Peyer's patch (tissue), 4 donors: ENCODE measurements around the gene FAT1. TPM values are rescaled to one million over a fixed set of nuclear protein-coding genes. Genes with fewer than 3 reads are reported as not detected.

Experiments
- DNase-seq, 3 donors: peaks; one replicate each; pipeline ENCODE4 v3.0.0-alpha.2; 2017 to 2019
- H3K27ac ChIP-seq, 4 donors: fragments of 200-600 bp; sonication (generic); one replicate each; pipeline ENCODE4 v1.5.1; 2016 to 2019
- H3K27me3 ChIP-seq, 2 donors: fragments of 200-600 bp; sonication (generic); one replicate each; pipeline ENCODE4 v1.5.1; 2019
- H3K36me3 ChIP-seq, 3 donors: fragments of 200-600 bp; sonication (generic); one replicate each; pipeline ENCODE4 v1.5.1; 2016 to 2019
- H3K4me1 ChIP-seq, 4 donors: fragments of 200-600 bp; sonication (generic); one replicate each; pipeline ENCODE4 v1.5.1; 2016 to 2019
- H3K4me3 ChIP-seq, 4 donors: fragments of 200-600 bp; sonication (generic); 1 replicate in 3 of 4; 2 replicates in 1 of 4; pipeline ENCODE4 v1.5.1; 2016 to 2019; ENCODE audit warnings: mild to moderate bottlenecking in 1 of 4
- H3K9me3 ChIP-seq, 4 donors: fragments of 200-600 bp; sonication (generic); one replicate each; pipeline ENCODE4 v1.5.1; 2016 to 2019; ENCODE audit warnings: mild to moderate bottlenecking in 1 of 4
- POLR2A ChIP-seq, 2 donors: fragments of 450-650 bp; IDR thresholded peaks; one replicate each; pipeline ENCODE4 v1.5.1; 2017; ENCODE audit warnings: antibody characterized with exemption in 2 of 2, mild to moderate bottlenecking in 2 of 2, moderate library complexity in 2 of 2
- total RNA-seq, 4 donors: library from RNA; depleted of rRNA; stranded (reverse); fragments of >200 nt; gene quantifications; one replicate each; pipeline ENCODE4 v1.1.0, GENCODE V29; 2016
- TF ChIP-seq, protein P1 (sequence below), 6 experiments: fragments of 450-650 bp in 4 of 6; fragments of 200-600 bp in 2 of 6; sonication (generic) in 1 of 6; IDR thresholded peaks; one replicate each; pipeline ENCODE4 v1.5.1; 2017 to 2019; ENCODE audit warnings: antibody characterized with exemption in 6 of 6, mild to moderate bottlenecking in 3 of 6, moderate library complexity in 1 of 6

The FAT1 gene
- total RNA-seq, 4 donors from 2014 or later: 88.3 to 580 (median 468) TPM

DNA sequence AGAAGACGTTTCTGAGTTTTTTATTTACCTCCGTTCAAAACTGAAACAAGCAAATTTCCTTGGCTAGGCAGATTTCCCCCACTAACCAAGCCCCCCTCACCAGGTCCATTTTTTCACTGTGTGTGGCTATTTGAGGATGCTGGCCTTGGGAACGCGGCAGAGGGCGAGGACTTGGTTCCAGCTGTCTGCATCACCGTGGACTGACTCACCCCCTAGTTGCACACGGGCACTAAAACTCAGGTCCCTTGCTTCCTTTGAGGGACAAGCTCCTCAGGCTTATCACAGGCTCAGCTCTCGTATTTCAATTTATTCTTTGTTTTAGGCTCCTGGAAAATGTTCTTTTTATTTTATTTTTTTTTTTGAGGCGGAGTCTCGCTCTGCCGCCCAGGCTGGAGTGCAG is 159.9 kb downstream of the FAT1 start:
- no peaks in the 10 kb centered on the region for H3K36me3 ChIP-seq
- no peak for DNase-seq
- no peak overlapping the region for H3K4me3 ChIP-seq
- H3K9me3 ChIP-seq: no peaks in the 10 kb centered on the region
- no peaks in the 10 kb centered on the region for H3K27me3 ChIP-seq
- no peaks in the 10 kb centered on the region for H3K4me1 ChIP-seq
- TF ChIP-seq, protein P1, sequence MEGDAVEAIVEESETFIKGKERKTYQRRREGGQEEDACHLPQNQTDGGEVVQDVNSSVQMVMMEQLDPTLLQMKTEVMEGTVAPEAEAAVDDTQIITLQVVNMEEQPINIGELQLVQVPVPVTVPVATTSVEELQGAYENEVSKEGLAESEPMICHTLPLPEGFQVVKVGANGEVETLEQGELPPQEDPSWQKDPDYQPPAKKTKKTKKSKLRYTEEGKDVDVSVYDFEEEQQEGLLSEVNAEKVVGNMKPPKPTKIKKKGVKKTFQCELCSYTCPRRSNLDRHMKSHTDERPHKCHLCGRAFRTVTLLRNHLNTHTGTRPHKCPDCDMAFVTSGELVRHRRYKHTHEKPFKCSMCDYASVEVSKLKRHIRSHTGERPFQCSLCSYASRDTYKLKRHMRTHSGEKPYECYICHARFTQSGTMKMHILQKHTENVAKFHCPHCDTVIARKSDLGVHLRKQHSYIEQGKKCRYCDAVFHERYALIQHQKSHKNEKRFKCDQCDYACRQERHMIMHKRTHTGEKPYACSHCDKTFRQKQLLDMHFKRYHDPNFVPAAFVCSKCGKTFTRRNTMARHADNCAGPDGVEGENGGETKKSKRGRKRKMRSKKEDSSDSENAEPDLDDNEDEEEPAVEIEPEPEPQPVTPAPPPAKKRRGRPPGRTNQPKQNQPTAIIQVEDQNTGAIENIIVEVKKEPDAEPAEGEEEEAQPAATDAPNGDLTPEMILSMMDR (IDR thresholded peaks at IDR 0.05): no peak
- no peak for TF ChIP-seq POLR2A (IDR thresholded peaks at IDR 0.05)
- no peak overlapping the region for H3K27ac ChIP-seq

DNA sequence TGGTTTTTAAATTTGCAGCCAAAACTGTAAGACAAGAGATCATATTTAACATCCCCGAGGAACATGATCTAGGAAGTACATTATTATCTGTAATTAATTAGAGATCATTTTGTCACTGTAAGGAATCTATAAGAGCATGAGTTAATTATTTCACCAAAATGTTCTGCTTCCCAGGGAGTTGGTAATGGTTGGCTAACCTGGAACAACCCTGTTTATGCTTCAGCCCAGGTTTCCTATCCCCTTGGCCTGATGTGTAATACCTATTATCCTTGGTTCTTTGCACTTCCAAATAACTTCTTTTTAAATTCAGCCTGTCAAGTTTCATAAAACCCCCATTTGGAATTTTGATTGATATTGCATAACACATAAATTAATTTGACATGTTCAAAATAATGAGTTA is 161.9 kb downstream of the FAT1 start:
- Histone ChIP-seq H3K9me3 (no peaks in the 10 kb centered on the region), H3K27me3 (no peaks in the 10 kb centered on the region), H3K36me3 (no peaks in the 10 kb centered on the region), H3K4me3 (no peak overlapping the region), H3K27ac (no peak overlapping the region), H3K4me1 (no peaks in the 10 kb centered on the region)
- DNase-seq: no peak
- TF ChIP-seq POLR2A (IDR thresholded peaks at IDR 0.05): no peak
- TF ChIP-seq, protein P1 (IDR thresholded peaks at IDR 0.05): no peak

DNA sequence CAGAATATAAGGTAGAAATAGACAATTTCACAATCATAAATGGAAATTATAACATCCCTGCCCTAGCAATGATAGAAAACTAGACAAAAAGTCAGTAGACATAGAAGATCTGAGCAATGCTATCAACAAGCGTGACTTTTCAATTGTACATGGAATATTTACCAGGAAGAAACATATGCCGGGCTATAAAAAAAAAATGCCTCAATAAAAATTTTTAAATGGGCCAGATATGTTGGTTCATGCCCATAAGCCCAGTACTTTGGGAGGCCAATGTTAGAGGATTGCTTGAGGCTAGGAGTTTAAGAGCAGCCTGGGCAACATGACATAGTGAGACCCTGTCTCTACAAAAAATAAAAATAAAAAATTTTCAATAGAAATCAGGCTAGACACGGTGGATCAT is 163.0 kb downstream of the FAT1 start:
- Histone ChIP-seq H3K4me1 (no peaks in the 10 kb centered on the region), H3K9me3 (no peaks in the 10 kb centered on the region), H3K27ac (no peak overlapping the region), H3K4me3 (no peak overlapping the region), H3K36me3 (no peaks in the 10 kb centered on the region), H3K27me3 (no peaks in the 10 kb centered on the region)
- DNase-seq: no peak
- no peak for TF ChIP-seq POLR2A (IDR thresholded peaks at IDR 0.05)
- TF ChIP-seq, protein P1 (IDR thresholded peaks at IDR 0.05): no peak

DNA sequence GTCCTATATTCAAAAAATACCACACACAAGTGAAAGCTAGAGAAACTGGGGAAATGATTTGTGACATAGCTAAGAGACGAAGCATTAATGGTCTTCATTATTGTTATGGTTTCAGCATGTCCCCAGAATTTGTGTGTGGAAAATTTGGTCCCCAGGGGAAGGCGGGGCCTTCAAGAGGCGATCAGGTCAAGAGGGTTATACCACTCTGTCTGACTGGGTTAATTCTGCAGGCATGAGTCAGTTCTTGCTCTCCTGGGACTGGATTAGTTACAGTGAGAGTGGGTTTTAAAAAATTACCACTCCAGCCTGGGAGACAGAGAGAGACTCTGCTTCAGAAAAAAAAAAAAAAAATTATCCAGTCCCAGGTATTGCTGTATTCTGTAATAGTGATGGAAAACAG is 166.2 kb downstream of the FAT1 start:
- Histone ChIP-seq H3K36me3 (no peaks in the 10 kb centered on the region), H3K27me3 (no peaks in the 10 kb centered on the region), H3K27ac (no peak overlapping the region), H3K4me1 (peaks cover 0 to 14% (median 0%) of the 10 kb centered on the region in 4 donors), H3K4me3 (no peak overlapping the region), H3K9me3 (no peaks in the 10 kb centered on the region)
- TF ChIP-seq, protein P1 (IDR thresholded peaks at IDR 0.05): no peak
- no peak for TF ChIP-seq POLR2A (IDR thresholded peaks at IDR 0.05)
- DNase-seq: no peak

DNA sequence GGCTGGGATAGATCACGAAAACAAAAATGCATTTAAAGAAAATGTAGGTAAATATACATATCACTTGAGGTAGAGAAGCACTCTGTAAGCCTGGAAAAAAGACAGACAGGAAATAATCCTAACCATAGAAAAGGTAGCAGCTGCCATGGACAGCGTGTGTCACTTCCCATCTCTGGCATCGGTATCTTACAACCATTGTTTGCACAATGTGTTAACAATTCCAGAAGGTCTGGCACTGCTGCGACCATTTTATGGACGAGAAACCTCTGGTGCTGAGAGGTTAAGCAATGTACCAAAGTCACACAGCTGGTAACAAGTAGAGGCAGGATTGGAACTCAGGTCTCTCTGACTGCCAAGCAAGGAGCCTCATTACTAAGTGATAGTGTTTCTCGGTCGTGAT is 166.6 kb downstream of the FAT1 start:
- TF ChIP-seq, protein P1 (IDR thresholded peaks at IDR 0.05): no peak
- no peak for TF ChIP-seq POLR2A (IDR thresholded peaks at IDR 0.05)
- Histone ChIP-seq H3K27me3 (no peaks in the 10 kb centered on the region), H3K27ac (no peak overlapping the region), H3K36me3 (no peaks in the 10 kb centered on the region), H3K9me3 (no peaks in the 10 kb centered on the region), H3K4me1 (peaks cover 0 to 14% (median 0%) of the 10 kb centered on the region in 4 donors), H3K4me3 (no peak overlapping the region)
- DNase-seq: no peak
